Mammary epithelial cell (primary cell): Measurements from ENCODE around the gene PAN2.

ENCODE experiments used
- CTCF ChIP-seq, 2 donors: IDR thresholded peaks in 1 of 2; conservative IDR thresholded peaks in 1 of 2; 2 replicates each; pipeline ENCODE4 v1.5.1; 2011 to 2012; ENCODE audit warnings: inconsistent platforms in 2 of 2, low read length in 2 of 2, mild to moderate bottlenecking in 2 of 2, control low read depth in 1 of 2, low read depth in 1 of 2; ENCODE audit not compliant: insufficient read depth in 1 of 2; ENCODE audit errors: extremely low read depth in 1 of 2
- EZH2 ChIP-seq: IDR thresholded peaks from 2 replicates; pipeline ENCODE4 v1.6.1; 2012; ENCODE audit warnings: low read length, inconsistent platforms, borderline replicate concordance

- TF ChIP-seq CTCF (conservative IDR thresholded peaks at IDR 0.05 in 1 of 2, IDR thresholded peaks at IDR 0.05 in 1 of 2; ENCODE audit: extremely low read depth in 1 of 2, insufficient read depth in 1 of 2, low read depth in 1 of 2, low read length in 2 of 2), result no peak
- TF ChIP-seq EZH2, result no peak
Measured at GRCh38 chr12:56333197-56333678, 562 bp downstream of the PAN2 start.
